ENCODE measurements around the gene SLC13A4. TPM values are rescaled to one million over a fixed set of nuclear protein-coding genes. Genes with fewer than 3 reads are reported as not detected.
"Not testable (repeated sequence)": the region's sequence is repeated elsewhere in the genome, so short reads cannot be mapped to it uniquely, and the experiment has no call there.

SLC13A4 gene
- total RNA-seq, 1 donor from 2014 or later = not detected

GRCh38 chr7:135685306-135686084, 42.5 kb downstream of the SLC13A4 start:
- DNase-seq = peak; percentile 71

DNA sequence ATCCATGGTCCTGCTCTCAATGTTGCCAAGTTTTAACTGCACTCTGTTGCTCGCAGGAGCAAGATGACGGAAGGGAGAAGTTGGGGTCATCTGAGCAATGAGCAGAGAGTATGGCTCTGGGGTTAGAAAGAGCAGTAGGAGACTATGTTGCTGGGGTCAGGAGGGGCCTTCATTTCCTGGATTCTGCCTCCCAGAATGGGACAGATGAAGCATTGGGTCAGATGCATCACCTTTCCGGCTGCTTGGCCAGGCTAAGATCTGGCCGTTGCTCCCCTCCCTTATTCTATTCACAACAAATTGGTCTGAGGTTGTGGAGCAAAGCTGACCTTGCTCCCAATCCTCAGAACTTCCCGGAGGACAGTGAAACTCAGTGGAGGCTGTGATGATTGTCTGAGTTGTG, 43.3 kb downstream of the SLC13A4 start:
- peak; percentile 37 for DNase-seq

- DNase-seq = peak; percentile 37
Measured at GRCh38 chr7:135684136-135684535, 43.9 kb downstream of the SLC13A4 start.

DNA sequence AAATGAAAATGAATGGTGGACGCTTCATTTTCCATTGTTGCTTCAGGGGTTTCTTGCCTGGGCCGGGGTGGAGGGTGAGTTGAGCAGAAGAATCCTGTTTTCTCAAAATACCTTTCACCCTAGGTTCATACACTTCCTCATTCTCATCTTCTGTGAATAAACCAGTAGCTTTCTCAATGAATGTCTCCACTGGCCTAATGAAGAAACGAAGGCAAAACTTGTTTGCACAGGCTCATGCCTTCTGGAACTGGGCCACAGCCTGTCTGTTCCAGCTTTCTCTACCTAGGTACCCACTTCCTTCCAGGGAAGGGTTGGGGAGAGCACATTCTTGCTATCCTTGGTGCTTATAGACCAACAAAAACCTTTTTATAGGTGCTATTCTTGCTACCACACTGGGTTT, 44.4 kb downstream of the SLC13A4 start:
- no peak for DNase-seq

DNA sequence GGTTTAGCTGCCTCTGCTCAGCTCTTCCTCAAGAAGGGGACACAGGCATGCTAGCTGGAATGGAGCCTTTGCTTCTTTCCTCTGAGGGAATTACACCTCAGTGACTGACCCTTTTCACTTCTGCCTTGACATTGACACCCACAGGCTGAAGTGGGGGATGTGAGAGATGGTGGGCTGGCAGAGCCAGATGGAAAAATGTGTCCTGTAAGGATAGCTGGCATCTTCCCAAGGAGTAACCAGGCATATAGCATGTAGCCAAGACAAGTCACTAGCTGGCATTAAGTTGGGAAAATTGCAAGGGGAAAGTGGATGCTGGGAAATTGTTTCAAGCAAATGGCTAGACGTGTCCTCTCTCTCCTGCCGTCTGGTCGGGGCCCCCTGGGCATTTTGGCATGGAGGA, 45.8 kb downstream of the SLC13A4 start:
- DNase-seq = no peak

DNA sequence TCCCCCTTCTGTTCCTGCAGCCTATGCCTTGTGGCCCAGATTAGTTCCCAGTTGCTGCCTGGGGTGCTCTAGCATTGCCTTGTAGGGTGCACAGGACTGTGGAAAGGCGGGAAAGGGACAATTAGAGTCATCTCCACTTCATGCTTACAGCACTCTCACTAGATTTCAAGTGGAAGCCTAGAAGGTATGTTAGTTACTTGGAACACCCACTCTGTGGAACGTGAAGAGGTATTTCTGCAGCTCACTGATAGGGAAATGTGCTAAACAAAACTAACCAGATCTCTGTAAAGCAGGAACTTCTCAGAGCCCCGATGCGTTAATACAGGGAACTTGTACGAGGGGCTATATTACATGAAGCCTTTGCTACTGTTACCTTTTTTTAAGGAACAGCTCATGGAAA, 46.2 kb downstream of the SLC13A4 start:
- no peak for DNase-seq

GRCh38 chr7:135678612-135679575, 49.1 kb downstream of the SLC13A4 start:
- peak; percentile 82 for DNase-seq

DNA sequence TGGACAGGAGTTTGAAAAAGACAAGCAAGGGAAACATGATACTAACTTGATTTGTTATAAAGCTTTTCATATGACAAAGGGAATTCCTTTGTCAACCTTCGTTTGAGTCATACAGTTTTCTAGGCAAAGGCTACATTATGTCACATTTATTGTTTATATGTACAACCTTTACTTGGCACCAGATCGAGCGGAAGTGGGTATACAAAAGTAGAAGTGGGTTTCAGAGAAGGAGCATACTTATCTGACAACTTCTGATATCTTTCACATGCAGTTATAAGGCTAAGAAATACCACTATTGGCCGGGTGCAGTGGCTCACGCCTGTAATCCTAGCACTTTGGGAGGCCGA, 54.7 kb downstream of the SLC13A4 start:
- peak; percentile 67 for DNase-seq

DNA sequence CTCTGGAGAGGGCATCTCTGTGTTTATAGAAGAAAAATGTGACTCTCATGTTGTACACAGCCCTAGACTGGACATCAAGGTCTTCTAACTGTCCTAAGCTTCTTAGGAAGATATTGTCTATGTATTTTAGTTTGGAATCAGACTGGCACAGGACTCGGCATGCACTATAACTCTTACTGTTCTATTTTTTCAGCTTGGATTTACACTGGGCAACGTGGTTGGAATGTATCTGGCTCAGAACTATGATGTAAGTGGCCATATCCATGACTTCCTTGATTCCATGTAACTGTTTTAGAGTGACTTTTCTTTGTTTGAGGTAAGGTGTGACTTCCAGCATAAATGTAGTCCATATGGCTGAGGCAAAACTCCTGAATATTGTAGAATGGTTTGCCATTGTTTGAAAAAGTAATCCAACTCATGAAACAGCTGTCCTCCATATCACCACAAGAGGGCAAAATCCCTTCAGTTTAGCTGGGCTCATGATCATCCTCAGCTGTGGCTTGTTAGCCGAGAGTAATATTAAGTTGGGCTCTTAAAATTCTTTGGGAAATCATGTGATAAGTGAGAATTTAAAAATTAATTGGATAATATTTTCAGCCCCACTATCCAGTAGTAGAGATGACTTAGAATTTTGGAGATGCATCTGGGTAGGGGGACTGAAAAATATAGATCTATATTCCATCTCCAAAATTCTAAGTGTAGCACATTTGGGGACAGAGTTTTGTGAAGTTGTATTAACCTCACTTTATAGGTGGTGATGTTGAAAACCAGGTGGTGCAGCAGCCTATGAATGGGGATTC, 55.2 kb downstream of the SLC13A4 start:
- DNase-seq = peak; percentile 91

- peak; percentile 41 for DNase-seq
Measured at GRCh38 chr7:135670179-135670578, 57.8 kb downstream of the SLC13A4 start.

DNA sequence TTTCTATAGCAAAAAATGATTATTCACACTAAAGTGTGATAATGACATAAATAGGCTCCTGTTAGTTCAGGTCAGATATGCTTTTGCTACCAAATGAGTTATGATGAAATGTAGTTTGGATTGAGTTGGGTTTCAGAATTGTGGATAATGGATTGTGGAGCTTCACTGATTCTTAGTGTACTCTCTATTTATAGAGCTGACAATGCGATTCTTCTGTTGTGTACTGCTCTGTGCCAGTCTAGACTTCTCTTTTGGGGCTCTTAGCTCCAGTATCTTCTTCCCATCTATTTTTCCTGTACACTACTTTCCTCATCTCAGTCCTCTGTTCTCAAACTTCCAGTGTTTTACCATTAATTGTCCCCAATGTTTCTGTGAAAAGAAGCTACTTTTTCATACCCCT, 58.2 kb downstream of the SLC13A4 start:
- no peak for DNase-seq

DNA sequence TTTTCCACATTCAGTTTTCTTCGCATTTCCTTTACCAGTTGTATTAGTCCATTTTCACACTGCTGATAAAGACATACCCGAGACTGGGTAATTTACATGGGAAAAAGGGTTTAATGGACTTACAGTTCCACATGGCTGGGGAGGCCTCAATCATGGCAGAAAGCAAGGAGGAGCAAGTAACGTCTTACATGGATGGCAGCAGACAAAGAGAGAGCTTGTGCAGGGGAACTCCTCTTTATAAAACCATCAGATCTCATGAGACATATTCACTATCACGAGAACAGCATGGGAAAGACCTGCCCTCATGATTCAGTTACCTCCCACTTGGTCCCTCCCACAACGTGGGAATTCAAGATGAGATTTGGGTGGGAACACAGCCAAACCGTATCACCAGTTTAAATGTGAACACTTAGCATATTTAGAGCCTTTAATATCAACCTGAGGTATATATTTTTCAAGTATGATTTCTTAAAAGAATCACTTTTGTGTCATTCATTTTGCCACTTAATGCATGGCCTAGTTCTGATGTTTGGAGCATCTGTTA, 59.1 kb downstream of the SLC13A4 start:
- DNase-seq = not testable (repeated sequence)

- DNase-seq = not testable (repeated sequence)
Measured at GRCh38 chr7:135667626-135668025, 60.4 kb downstream of the SLC13A4 start.

- DNase-seq = no peak
Measured at GRCh38 chr7:135666846-135667245, 61.1 kb downstream of the SLC13A4 start.

DNA sequence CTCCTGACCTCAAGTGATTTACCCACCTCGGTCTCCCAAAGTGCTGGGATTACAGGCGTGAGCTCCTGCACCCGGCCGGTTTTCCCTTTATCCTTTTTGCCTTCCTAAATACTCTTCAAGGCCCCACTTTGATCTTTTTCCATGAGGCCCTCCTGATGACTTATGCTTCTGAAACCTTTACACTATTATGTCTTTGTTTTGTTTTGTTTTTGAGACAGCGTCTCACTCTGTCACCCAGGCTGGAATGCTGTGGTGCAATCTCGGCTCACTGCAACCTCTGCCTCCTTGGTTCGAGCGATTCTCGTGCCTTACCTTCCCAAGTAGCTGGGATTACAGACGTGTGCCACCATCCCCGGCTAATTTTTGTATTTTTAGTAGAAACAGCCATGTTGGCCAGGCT, 61.8 kb downstream of the SLC13A4 start:
- DNase-seq = no peak

DNA sequence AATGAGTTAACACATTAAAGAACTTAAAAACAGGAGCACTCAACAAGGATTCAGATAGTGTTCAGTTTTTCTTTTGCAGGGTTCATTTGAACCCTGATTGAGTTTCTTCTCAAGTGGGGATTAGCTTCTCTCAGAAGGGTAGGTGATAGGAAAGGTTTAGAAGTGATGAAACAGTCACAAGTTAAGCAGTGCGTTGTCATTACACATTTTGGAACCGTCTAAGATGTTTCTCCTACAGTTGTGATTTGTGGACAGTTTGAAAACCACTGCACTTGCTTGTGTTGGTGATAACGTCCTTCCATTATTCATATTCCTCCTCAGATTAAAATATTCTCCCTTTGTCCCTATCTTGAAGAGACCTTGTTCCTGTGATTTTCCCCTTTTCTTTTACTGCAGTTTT, 62.9 kb downstream of the SLC13A4 start:
- no peak for DNase-seq

DNA sequence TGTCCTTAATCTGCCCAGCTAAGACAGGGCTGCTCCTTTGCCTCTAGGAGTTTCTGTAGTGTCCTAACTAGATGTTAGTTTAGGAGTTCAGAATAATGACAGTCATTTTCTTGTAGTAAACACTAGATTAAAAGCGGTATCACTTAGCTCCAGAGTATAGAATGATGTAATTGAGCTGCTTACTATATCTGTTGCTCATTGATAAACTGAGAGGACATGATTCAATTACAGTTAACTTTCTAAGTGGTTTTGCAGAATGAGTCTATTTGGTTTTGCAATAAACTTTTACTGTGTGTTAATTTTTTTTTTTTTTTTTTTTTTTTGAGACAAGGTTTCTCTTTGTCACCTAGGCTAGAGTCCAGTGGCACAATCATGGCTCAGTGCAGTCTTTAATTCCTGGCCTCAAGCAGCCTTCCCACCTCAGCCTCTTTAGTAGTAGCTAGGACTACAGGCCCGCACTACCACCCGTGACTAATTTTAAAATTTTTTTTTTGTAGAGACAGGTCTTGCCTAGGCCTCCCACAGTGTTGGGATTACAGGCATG, 63.9 kb downstream of the SLC13A4 start:
- DNase-seq = no peak

- DNase-seq = peak; percentile 98
Measured at GRCh38 chr7:135662373-135663114, 65.4 kb downstream of the SLC13A4 start, which contains the start of gene STMP1. Gene STMP1 (plus strand): TSS chr7:135662514.

DNA sequence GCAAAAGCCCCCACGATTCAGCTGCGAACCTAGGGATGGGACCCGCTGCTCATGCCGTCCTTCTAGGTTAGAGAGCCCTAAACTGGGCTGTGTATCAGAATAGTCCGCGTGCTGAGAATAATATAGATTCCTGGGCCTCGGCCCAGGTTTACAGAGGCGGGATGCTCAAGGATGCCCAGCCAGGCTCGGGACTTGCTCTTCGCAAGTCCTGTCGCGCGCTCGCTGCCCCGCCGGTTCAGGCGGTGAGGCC, 65.9 kb downstream of the SLC13A4 start:
- no peak for DNase-seq

DNA sequence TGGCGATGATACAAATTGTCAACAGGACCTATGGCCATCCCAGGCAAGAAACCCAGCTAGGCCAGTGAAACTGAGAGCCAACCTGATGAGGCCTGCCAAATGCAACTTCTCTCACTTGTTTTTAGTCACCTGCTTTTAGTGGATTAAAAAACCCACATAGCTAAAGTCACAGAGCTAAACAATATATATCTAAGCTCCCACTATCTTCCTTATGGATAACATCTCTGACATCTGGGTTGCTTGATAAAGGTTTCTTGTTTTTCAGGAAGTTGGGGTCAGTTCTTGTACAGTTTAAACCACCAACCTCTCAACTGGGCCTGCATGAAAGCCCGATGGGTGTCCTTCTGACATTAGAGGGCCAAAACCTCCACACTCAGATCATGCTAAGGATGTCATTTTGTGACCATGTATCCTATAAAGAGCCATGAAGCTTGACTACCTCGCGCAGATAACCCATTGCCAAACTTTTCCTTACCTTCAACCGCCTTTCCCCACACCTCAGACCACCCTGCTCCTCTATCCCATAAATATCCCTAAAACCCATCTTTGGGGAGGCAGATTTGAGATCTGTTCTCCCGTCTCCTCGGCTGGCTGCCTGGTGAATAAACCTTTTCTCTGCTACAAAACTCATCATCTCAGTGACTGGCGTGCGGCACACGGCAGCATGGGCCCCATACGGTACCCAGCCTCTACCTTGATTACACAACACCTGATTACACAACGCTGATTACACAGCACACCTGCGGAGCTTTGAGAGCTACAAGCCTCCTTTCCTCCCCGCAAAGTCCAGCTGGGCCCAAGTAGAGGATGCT, 66.5 kb downstream of the SLC13A4 start:
- DNase-seq = no peak
